Stimulated activated CD4-positive, alpha-beta T cell treated with anti-CD3 and anti-CD28 coated beads, Interleukin-12 subunit alpha, Interleukin-12 subunit beta, amount 100 ng/mL, for 48 hours (primary cell): ENCODE data around the gene SUGCT.

ENCODE experiments used
- DNase-seq, 3 donors: peaks; one replicate each; pipeline ENCODE4 v3.0.0-alpha.2; 2020; ENCODE audit warnings: low read depth in 2 of 3, low spot score in 1 of 3

Gene SUGCT

DNA sequence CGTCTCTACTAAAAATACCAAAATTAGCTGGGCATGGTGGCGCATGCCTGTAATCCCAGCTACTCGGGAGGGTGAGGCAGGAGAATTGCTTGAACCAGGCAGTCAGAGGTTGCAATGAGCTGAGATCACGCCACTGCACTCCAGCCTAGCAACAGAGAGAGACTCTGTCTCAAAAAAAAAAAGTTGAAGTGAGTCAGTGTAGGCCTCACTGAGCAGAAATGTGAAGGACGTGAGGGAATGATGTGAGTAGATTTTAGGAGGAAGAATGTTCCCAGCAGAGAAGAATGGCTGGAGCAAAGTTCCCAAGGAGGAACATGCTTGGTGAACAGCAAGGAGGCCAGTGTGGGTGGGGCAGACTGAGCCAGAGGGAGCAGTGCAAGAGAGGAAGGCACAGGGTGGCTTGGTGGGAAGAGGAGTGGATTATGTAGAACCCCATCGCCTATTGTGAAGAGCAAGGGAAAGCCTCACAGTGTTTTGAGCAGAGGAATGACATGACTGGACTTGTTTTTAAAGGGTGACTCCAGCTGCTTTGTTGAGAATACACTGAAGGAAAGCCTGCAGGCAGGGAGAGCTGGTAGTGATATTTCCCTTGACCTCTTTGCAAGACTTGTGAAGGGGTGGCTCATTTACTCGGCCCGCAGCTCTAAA is 708.7 kb downstream of the SUGCT start:
- no peak for DNase-seq

DNA sequence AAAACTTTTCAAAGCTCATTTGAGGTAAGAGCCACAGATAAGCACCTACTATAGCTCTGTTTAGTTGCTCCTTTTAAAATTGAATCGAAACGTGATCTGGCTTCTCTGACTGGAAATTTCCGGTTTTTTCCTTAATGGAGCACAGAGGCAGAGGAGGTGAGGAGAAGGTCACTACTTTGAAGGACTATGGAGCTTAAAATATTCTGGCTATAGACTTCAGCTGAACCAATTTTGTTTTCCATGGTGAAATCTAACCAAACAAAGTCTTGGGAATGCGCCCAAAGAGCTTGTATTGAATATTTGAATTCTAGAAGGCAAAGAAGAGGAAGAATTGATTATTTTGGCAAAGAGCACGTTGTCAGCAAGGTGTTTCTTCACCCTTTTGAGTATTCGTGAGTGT is 711.1 kb downstream of the SUGCT start:
- no peak for DNase-seq

DNA sequence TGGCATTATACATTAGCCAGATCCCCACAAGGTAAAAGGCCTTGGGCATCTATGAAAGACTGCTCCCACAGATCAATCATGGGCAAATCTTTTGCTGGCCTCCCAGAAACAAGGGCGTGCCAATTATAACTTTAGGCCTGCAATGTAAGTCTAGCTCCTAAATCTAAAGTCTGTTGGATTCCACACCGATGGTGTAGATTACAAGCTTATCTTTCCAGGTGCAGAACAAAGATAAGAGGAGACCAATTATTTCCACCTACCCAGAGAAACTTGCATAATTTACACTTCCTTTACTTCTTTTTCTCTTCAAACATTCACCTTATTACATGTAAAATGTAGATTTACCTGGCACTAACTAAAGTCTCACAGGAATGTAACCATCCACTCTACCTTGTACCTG is 713.1 kb downstream of the SUGCT start:
- DNase-seq, result no peak

DNA sequence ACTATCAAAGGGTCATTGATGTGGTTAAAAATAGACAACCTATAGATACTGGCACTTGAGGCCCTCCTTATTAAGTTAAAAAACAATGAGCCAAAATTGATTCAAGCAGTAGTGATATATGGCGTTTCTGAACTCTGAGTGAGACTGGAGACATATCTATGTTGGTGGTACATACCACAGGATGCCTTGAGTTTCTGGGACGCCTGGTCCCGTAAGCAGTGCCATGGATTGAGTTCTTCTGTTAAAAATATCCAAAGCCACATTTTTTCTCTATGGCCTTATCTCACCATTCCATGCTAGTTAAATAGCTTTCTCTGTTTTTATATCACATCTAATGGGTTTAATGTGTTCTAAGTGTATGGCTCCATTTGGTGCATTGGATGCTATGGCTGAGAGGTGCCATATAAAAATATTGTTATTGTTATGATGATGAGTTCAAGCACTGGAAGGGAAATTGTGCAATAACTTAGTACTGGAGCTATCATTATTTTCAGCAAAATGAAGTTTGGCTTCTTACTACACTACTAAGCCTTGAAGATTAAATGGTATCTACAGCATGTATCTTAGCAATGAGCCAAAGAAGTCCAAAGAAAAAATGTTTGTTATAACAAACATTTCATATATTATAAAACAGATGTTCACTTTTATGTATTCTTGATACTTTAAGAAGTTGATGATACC is 713.9 kb downstream of the SUGCT start:
- DNase-seq, result no peak

DNA sequence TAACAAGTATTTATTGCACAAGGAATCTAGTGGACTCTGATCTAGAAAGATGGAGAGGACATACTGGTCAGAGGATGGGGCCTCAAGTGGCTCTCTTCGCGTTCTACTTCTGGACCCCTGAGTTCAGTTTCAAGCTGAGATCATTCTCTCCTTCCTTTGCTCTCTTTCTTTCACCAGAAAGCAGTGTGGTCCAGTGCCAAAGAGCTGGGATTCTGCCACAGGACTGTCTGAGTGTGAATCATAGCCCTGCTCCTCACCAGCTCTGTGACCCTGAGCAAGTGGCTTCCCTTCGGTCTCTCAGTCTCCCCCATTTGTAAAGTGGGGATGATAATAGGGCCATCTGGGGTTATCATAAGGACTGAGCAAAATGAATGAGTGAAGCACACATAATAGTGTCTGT is 715.2 kb downstream of the SUGCT start:
- DNase-seq, result no peak

DNA sequence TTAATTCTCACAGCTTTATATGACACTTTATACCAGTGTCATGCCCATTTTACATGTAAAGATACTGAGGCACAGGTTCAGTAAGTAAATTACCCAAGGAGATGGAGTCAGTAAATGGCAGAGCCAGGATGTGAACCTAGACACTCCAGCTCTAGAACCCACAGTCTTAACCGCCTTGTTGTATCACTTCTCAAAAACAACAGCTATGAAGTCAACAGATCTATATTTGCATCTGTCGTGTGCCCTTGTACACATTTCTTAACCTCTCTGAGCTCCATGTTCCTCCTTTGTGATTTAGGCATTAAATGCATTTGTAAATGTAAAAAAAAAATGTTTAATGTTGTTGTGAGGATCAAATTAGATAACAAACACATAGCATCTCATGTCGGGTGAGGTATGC is 716.2 kb downstream of the SUGCT start:
- no peak for DNase-seq

DNA sequence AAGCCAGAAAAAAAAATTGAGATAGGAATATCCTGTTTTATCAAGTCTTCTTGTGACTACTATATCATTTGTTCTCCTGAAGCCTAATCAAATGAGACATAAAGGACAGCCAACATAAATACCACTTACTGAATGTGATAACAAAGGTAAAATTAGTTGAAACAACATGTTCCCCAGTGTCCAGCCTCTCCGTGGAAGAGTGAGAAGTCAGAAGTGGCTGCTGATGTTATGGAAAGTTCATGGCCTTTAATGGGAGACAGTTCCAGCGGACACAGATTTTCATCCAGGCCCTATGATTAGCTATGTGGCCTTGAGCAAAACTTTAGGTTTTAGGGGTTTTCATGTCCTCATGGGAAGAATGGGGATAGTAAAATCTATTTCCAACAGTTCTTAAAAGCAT is 724.3 kb downstream of the SUGCT start:
- no peak for DNase-seq

DNA sequence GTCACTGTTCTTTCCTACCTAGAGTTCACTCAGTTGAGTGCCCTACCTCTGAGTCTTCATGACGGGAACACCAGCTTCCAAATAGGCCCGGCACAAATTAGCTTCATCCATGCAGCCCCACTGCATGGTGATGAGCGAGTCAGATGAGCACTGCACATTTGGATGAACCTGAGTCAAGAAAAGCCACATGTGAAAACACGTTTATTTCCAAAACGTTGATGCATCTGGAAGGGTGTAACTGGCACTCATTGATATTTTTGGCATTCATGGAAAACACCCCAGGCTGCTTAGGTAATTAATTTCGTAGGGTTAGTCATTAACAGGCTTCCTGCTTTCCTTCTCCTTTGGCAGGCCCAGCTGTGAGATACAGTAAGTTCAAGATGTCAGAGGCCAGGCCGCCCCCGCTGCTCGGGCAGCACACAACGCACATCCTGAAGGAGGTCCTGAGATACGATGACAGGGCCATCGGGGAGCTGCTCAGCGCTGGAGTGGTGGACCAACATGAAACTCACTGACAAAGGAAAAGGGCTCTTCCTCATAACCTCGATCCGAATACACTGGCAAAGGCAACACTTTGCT is 725.2 kb downstream of the SUGCT start:
- DNase-seq, result no peak

DNA sequence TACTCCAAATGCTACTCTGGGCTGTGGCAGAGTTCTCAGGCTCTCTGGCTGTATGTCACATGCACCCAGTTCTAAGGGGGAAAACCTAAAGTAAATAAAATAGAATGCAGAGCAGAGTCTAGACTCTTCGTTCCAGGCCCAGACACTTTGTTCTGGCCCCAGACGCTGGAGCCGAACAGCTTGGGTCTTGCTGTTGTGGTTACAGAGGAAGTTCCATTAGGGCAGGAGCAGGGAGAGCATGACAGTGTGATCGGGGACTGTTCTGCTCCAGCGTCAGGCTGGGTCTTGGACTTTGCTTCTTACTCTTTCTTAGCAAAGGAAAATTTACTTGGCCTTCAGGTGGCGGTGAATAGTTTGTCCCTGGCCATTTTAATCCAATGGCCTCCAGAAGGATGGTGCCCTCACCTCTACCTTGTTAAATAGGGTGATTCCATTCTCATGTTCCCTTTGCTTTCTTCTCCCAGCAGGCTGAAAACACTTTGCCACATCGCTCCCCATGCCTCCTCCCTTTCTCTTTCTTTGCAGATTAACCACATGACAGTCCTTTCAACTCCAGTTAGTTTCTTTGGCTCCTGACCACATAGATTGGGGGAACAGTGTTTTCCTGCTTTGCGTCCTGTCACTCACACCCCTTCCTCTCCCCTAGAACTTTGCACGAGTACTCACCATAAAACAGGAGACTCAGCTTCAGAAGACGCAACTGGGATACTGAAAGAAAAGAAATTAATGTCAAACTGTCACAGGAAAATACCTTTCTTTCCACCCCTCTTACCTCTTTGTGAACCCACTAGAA is 730.8 kb downstream of the SUGCT start:
- DNase-seq, result no peak

DNA sequence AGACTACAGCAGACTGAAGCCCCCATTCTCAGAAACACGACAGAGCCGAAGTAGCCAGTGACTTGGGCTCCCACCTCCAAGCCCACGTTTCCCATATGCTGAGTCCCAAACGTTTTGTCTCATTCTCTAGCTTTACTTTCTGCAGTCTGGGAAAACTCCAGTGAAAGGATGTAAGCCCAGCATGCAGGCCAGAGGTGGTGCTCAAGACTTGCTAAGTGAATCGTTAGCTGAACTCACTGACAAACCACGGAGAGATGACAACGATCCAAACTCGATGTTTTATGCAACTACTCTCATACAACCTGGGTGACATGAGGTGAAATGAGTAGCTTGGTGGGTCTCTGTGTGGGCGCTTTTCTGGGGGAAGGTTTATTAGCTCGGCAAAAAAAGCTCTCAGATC is 731.8 kb downstream of the SUGCT start:
- no peak for DNase-seq

DNA sequence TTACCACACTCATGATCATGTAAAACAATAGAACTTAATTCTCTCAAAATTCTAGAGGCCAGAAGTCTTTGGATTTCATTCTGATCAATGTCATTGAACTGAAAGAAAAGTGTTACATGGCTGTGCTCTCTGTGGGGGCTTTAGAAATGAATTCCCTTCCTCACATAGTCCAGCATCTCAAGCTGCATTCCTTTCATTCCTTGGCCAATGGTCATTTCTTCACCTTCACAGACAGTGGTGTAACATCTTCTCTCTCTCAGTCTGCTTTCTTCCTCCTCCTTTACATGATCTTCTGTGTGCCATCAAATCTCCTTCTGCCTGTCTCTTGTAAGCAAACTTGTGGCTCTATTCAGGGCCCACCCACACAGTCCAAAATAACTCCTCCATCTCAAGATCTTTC is 735.3 kb downstream of the SUGCT start:
- no peak for DNase-seq

DNA sequence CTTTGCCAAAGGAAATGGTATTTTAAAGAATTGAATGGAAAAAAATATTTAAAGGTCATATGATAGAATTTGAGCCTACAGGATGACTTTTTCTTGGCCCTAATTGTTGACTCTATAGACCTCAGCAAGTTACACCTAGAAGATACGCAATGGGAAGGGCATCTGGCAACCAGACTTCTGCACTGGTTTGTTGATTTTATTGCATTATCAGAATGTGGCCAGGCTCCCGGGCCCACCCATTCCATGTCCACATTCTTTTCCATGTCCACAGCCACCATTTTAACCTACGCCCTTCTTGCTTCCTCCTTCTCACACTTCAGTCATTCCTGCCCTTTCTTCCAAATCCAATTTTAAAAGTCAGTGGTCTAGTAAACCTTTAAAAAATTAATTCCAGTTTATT is 738.4 kb downstream of the SUGCT start:
- DNase-seq, result no peak

DNA sequence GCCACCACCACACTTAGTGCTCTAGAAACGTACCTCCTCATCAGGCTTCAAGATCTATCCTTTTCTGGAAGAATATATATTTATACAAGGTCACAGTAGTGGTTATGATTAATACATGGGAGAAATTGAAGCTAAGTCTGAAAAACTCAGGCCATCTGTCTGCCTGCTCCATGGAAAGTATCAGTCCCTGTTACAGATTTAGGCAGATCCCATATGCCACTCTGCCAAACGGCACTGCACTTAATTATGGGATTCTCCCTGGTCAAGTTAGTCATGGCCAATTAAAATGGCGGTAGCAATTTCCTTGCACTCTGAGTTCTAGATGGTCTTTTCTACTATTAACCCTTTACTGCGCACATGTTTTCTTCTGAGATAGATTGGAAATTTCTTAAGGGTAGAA is 740.0 kb downstream of the SUGCT start:
- DNase-seq, result no peak

DNA sequence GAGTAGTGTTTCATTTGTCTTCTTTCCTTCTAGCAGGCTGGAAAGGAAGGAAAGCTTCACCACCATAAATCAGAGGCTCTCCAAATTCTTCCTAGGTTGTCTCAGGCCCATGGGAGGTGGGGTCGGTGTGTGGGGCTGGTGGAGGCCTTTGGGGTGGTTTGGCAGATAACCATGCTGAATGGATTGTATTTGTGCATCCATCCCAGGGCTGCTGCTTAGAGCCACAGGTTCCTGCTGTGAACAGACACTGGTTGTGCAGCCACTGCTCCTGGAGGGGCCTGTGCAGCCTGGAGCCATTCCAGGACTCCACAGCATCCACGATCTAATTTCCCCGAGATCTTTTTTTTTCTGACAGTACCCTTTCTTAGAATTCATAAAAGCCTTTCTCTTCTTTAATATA is 741.8 kb downstream of the SUGCT start:
- DNase-seq, result no peak

DNA sequence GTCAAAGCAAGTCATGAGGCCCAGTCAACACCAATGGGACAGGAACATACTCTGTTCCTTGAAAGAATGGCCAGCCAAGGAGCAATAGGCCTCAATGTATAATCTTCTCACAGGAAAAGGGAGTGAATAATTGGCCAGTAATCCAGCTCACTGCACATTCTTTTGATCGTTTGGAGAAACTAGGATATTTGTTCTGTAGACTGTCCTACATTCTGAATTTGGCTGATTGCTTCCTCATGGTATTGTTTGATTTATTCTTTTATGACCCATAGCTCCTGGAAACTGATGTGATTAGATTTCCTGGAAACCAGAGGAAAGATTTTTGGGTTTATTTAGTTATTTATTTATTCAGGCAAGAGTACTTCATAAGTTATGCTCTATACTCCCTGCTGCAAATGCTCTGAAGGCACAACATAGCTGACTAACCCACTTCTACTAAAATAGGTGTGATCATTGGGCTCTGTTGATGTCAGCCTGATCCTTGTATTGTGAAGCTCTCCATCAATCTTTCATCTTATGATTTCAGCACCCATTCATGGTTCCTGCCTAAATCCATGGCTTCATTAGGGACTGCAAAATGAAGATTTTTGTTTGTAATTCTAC is 745.2 kb downstream of the SUGCT start:
- DNase-seq, result no peak

DNA sequence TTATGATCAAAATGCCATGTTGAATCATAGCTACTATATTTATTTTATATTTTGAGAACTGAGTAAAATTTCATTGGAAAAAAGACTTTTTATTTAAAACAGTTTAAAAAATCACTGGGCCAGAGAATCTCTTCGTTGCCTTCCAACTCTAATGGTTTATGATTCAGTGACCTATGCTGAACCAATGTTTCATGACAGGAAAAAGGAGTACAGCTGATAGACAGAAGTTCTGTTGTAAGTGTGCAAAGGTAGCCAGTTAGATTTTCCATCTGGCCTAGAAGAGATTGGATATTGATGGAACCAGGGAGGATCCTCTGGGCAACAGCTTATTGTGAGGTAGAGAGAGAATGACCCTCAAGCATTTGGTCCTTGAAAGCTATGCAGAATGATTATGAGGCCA is 745.8 kb downstream of the SUGCT start:
- no peak for DNase-seq

DNA sequence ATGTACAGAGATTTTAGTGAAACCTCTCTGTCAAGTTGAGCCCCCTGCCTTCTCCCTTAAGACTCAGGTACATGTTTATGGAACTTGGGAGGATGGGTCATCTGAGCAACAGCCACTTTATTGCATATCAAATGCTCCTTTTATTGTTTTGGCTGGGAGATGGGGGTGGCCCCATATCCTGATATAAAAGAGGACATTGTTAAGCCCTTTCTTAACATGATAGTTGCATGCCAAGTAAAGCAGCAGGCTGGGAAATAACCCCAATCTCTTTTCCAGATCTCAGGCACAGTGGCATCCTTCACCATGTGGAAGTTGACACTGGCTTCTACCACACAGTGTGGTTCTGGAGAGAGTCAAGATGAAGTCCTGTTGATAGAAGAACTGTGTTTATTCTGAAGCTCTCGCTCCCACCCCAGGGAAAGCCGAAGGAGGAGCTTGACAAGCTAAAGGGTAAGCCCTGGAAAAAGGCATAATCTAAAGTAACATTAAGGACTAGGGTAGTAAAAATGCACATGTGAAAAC is 746.7 kb downstream of the SUGCT start:
- DNase-seq, result no peak

DNA sequence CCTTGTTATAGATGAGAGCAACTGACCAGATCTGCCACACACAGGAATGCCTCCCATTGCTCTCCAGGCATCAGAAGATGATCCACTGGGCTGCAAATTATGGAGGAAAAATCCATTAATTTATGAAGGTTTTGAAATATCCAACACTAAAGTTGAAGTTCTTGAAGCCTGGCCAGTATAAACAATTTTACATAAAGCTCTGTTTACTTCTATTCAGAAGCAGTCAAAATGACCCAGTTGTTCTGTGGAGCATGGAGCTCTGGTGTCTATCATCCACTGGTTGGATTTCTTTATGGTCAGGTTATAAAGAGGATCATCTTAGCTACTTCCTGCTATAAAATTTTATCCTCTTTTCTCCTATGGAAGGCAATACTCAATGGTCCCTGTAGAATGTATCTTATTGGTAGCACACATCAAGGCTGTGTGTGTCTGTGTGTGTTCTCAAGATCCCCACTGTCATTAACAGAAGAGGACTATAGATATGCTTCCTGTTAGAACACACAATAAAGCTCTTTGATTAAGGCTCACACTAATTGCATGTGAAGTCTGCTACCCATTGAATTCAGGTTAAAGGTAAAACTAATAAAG is 747.4 kb downstream of the SUGCT start:
- DNase-seq, result no peak

DNA sequence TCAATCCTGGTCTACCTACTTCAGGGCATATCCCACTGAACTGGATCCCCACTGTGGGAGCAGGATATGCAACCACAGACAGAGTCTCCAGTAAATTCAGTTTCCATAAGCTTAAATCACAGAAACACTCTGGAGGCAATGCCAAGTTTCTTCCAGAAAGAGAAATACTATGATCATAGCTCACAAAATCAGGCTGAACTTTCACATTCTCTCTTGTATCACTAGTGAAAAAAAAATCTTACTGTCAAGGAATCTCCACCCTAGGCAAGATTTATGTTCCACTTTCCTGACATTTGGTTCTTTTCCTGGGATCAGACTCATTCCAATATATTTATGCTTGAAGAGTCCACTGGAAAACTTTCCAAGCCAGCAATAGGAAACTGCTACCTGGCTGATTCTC is 749.0 kb downstream of the SUGCT start:
- DNase-seq, result no peak

DNA sequence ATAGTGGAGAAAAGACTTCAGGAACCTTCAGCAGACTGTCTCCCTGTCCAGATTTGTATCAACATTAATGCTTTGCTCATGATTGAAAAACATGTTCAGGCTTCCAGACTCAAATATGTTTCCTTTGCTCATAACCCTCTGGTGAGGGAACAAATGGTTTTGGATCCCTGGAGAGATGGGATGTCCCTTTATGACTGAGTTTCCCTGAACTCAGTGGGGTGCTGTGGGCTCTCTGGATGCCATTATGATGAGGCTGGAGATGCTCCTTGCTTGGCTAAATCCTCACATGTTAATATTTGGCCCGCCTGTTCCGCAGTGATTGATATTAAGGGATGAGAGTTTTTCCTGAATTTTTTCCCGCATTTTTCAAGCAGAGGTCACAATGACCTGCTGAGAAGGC is 749.4 kb downstream of the SUGCT start:
- DNase-seq, result no peak

DNA sequence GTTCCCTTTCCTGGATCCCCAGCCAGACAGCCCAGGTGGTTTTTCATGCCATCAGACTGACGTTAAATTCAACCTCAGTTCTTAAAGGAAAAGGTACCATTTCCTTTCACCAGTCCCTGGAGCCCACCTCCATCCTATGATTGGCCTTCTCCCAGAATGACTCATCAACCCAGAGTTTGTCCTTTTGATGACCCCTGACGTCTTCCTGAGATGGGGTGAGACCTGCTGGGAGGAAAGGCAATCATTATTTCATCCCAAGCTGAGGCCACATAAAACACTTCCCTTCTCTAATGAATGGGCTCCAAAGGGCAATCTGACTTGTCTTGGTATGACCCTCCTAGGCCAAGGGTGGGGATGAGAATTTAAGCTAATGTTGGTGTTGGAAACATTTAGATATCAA is 750.7 kb downstream of the SUGCT start:
- DNase-seq, result no peak
